HCT116 (cell line): ENCODE data around the gene EIF4A3. TPM values are rescaled to one million over a fixed set of nuclear protein-coding genes. Genes with fewer than 3 reads are reported as not detected.

Experiments used
- ATAC-seq: fragments of 200-7000 bp; cut with Tn5 transposase; 2 replicates; pipeline ENCODE4 v1.9.1; 2020; ENCODE audit warnings: mild to moderate bottlenecking, moderate library complexity
- BruUV-seq: library from RNA; stranded (reverse); fragments of 400-500 nt; replicated peaks from 2 replicates; lab custom pipeline; 2021; lab: Mats Ljungman, UMichigan
- CTCF ChIA-PET: fragments of 300-600 bp; sonication (Branson Sonifier 250); formaldehyde crosslinking; loops from one replicate; lab custom pipeline; 2021; ENCODE audit warnings: antibody characterized with exemption; lab: Charles Lee
- POLR2A ChIA-PET: fragments of 300-600, 350-600 bp; sonication (Branson Sonifier 250); formaldehyde crosslinking; loops from one replicate; lab custom pipeline; 2021; ENCODE audit warnings: antibody characterized with exemption; lab: Charles Lee
- RAD21 ChIA-PET, 2 experiments: fragments of 300-600 bp; sonication (Branson Sonifier 250); formaldehyde crosslinking; loops; one replicate each; lab custom pipeline; 2023; ENCODE audit warnings: low total read pairs in 2 of 2; ENCODE audit not compliant: uncharacterized antibody in 2 of 2, unreplicated experiment in 2 of 2, low non-redundant PET in 1 of 2; lab: Charles Lee
- DNase-seq: peaks from one replicate; pipeline ENCODE4 v3.0.0-alpha.2; 2010; ENCODE audit warnings: low read depth, low spot score
- H2AFZ ChIP-seq: fragments of 200-600 bp; shearing (Covaris generic), sonication (generic); 2 replicates; pipeline ENCODE4 v1.6.1; 2017; ENCODE audit warnings: low read depth, mixed run types, mixed read lengths, antibody characterized with exemption, low read length; ENCODE audit not compliant: poor library complexity, severe bottlenecking
- H3K27ac ChIP-seq: 2 replicates; pipeline ENCODE4 v1.5.1; 2012; ENCODE audit warnings: low read depth, low read length
- H3K27me3 ChIP-seq: fragments of 200-600 bp; sonication (generic); 2 replicates; pipeline ENCODE4 v1.6.1; 2016; ENCODE audit warnings: mixed run types, low read length, mixed read lengths; ENCODE audit not compliant: insufficient read depth
- H3K36me3 ChIP-seq, 2 experiments: fragments of 200-500 bp in 1 of 2; fragments of 200-600 bp in 1 of 2; sonication (Bioruptor generic) in 1 of 2; sonication (generic) in 1 of 2; 2 replicates each; pipeline versions ENCODE4 v1.5.1 to v1.6.1; 2014 to 2016; ENCODE audit warnings: low read length in 2 of 2, inconsistent platforms in 1 of 2, mixed read lengths in 1 of 2, mixed run types in 1 of 2; ENCODE audit not compliant: insufficient read depth in 2 of 2, control insufficient read depth in 1 of 2
- H3K4me1 ChIP-seq, 2 experiments: fragments of 200-600 bp in 1 of 2; sonication (generic) in 1 of 2; 2 replicates each; pipeline versions ENCODE4 v1.5.1 to v1.6.1; 2012 to 2017; ENCODE audit warnings: low read length in 2 of 2, inconsistent platforms in 1 of 2, mild to moderate bottlenecking in 1 of 2, mixed read lengths in 1 of 2, mixed run types in 1 of 2, moderate library complexity in 1 of 2; ENCODE audit not compliant: insufficient read depth in 2 of 2, control insufficient read depth in 1 of 2
- H3K4me2 ChIP-seq: fragments of 200-600 bp; sonication (generic); 2 replicates; pipeline ENCODE4 v1.6.1; 2017; ENCODE audit warnings: mixed run types, low read length, mixed read lengths
- H3K4me3 ChIP-seq, 2 experiments: fragments of 200-600 bp in 1 of 2; sonication (generic) in 1 of 2; replicated peaks in 1 of 2; 2 replicates each; pipeline ENCODE4 v1.5.1; 2011 to 2016; ENCODE audit warnings: low read length in 2 of 2, control low read depth in 1 of 2, low read depth in 1 of 2, mild to moderate bottlenecking in 1 of 2, mixed read lengths in 1 of 2, mixed run types in 1 of 2
- H3K79me2 ChIP-seq: fragments of 200-600 bp; sonication (generic); 2 replicates; pipeline ENCODE4 v1.6.1; 2017; ENCODE audit warnings: mild to moderate bottlenecking, mixed run types, low read length, moderate library complexity, mixed read lengths; ENCODE audit not compliant: insufficient read depth
- H3K9ac ChIP-seq: fragments of 200-600 bp; sonication (generic); 2 replicates; pipeline ENCODE4 v1.6.1; 2016; ENCODE audit warnings: low read length, mixed read lengths
- H3K9me2 ChIP-seq: fragments of 200-600 bp; sonication (generic), shearing (Covaris generic); 2 replicates; pipeline ENCODE4 v1.6.1; 2017; ENCODE audit warnings: mixed run types, mild to moderate bottlenecking, moderate library complexity; ENCODE audit not compliant: insufficient read depth
- H3K9me3 ChIP-seq, 2 experiments: fragments of 200-500 bp in 1 of 2; fragments of 200-600 bp in 1 of 2; sonication (Bioruptor generic) in 1 of 2; sonication (generic) in 1 of 2; 2 replicates each; pipeline ENCODE4 v1.6.1; 2014 to 2017; ENCODE audit warnings: low read length in 2 of 2, mixed read lengths in 2 of 2, inconsistent platforms in 1 of 2, low read depth in 1 of 2, mild to moderate bottlenecking in 1 of 2, mixed run types in 1 of 2, moderate library complexity in 1 of 2; ENCODE audit not compliant: control insufficient read depth in 1 of 2, insufficient read depth in 1 of 2
- H4K20me1 ChIP-seq: fragments of 200-600 bp; sonication (generic), shearing (Covaris generic); 2 replicates; pipeline ENCODE4 v1.6.1; 2017; ENCODE audit warnings: mixed run types, mild to moderate bottlenecking, moderate library complexity; ENCODE audit not compliant: insufficient read depth
- CBX3 ChIP-seq: IDR thresholded peaks from 2 replicates; pipeline ENCODE4 v1.6.1; 2012; ENCODE audit warnings: low read depth
- ELF1 ChIP-seq: IDR thresholded peaks from 2 replicates; pipeline ENCODE4 v1.6.1; 2012; ENCODE audit warnings: low read depth, borderline replicate concordance
- EZH2phosphoT487 ChIP-seq: fragments of 200-600 bp; IDR thresholded peaks from 2 replicates; pipeline ENCODE4 v1.6.1; 2018; ENCODE audit warnings: antibody characterized with exemption, borderline replicate concordance
- JUND ChIP-seq: IDR thresholded peaks from 2 replicates; pipeline ENCODE4 v1.6.1; 2012
- POLR2A ChIP-seq: IDR thresholded peaks from 2 replicates; pipeline ENCODE4 v1.7.0; 2011; ENCODE audit warnings: borderline replicate concordance; ENCODE audit not compliant: insufficient read depth, insufficient read length; ENCODE audit errors: extremely low read depth
- POLR2AphosphoS5 ChIP-seq: IDR thresholded peaks from 2 replicates; pipeline ENCODE4 v1.6.1; 2011; ENCODE audit warnings: mild to moderate bottlenecking, low read depth, low read length, moderate library complexity
- RAD21 ChIP-seq: IDR thresholded peaks from 2 replicates; pipeline ENCODE4 v1.6.1; 2012; ENCODE audit warnings: low read depth, mild to moderate bottlenecking
- SIN3A ChIP-seq: IDR thresholded peaks from 2 replicates; pipeline ENCODE4 v1.6.1; 2012; ENCODE audit warnings: low read depth
- SRF ChIP-seq: IDR thresholded peaks from 2 replicates; pipeline ENCODE4 v1.6.1; 2012; ENCODE audit warnings: low read depth
- TCF7L2 ChIP-seq: IDR thresholded peaks from 2 replicates; pipeline ENCODE4 v1.7.0; 2011; ENCODE audit warnings: borderline replicate concordance, inconsistent platforms; ENCODE audit not compliant: insufficient read depth, insufficient read length; ENCODE audit errors: extremely low read depth
- YY1 ChIP-seq: IDR thresholded peaks from 2 replicates; pipeline ENCODE4 v1.6.1; 2011; ENCODE audit warnings: low read length, low read depth, moderate library complexity, mild to moderate bottlenecking; ENCODE audit not compliant: insufficient replicate concordance; ENCODE audit errors: extremely low read depth
- ZFX ChIP-seq: fragments of 450-650 bp; IDR thresholded peaks from 2 replicates; pipeline ENCODE4 v1.6.1; 2017
- intact Hi-C: fragments of 100-400 bp; cut with micrococcal nuclease; formaldehyde crosslinking; loops from 2 replicates; pipeline ENCODE4 v1.10.0; 2022
- total RNA-seq: library from RNA; stranded (reverse); gene quantifications from one replicate; pipeline ENCODE4 v1.2.1, GENCODE V29; 2021; ENCODE audit not compliant: unreplicated experiment
- TF ChIP-seq, protein P1 (sequence below): IDR thresholded peaks from 2 replicates; pipeline ENCODE4 v1.6.1; 2012
- TF ChIP-seq, protein P2 (sequence below), 3 experiments: fragments of 200-600 bp in 1 of 3; sonication (generic) in 1 of 3; IDR thresholded peaks in 2 of 3; conservative IDR thresholded peaks in 1 of 3; 2 replicates each; pipeline ENCODE4 v1.5.1; 2012 to 2017; ENCODE audit warnings: low read depth in 2 of 3, low read length in 2 of 3, antibody characterized with exemption in 1 of 3, borderline replicate concordance in 1 of 3, control low read depth in 1 of 3, mild to moderate bottlenecking in 1 of 3, mixed read lengths in 1 of 3, mixed run types in 1 of 3, moderate library complexity in 1 of 3; ENCODE audit not compliant: insufficient read depth in 1 of 3

EIF4A3 gene
- total RNA-seq, 1 experiment from 2014 or later = 248 TPM

- Histone ChIP-seq H3K9me3 (no peaks in the 10 kb centered on the region), H3K79me2 (no peaks in the 10 kb centered on the region), H3K4me3 (no peak overlapping the region), H3K27ac (no peak overlapping the region), H3K27me3 (no peaks in the 10 kb centered on the region), H2AFZ (no peak overlapping the region), H3K9ac (no peak overlapping the region), H3K9me2 (no peaks in the 10 kb centered on the region), H3K36me3 (no peaks in the 10 kb centered on the region), H3K4me2 (no peak overlapping the region), H3K4me1 (peaks cover 0 to 9% of the 10 kb centered on the region in 2 experiments; a peak in 2 of 4 replicates), H4K20me1 (no peaks in the 10 kb centered on the region)
- TF ChIP-seq CBX3 (no peak), RAD21 (no peak), ELF1 (no peak), TCF7L2 (no peak), POLR2A (no peak), YY1 (no peak)
- TF ChIP-seq, protein P1, sequence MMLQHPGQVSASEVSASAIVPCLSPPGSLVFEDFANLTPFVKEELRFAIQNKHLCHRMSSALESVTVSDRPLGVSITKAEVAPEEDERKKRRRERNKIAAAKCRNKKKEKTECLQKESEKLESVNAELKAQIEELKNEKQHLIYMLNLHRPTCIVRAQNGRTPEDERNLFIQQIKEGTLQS = no peak
- BruUV-seq = no TSS peak
- no peak for ATAC-seq
- intact Hi-C loops = no loop called here
- no peak for DNase-seq
- ChIA-PET POLR2A (interaction anchor here (1.2 kb wide), 1 partner anchor 14 kb away, joined by 3 read pairs; the partner anchor contains the start of gene GAA), CTCF (interaction anchor here (0.6 to 4.6 kb wide), 2 partner anchors 14 to 298 kb away, joined by 4 to 42 read pairs; partner anchors contain the start of gene GAA), RAD21 (interaction anchor here in 1 of 2 experiments (0.5 kb wide), 1 partner anchor 103 kb away, joined by 3 read pairs; no protein-coding TSS in a partner anchor)
Observed at GRCh38 chr17:80087346-80088265, 59.3 kb downstream of the EIF4A3 start.

- H3K27me3 ChIP-seq = no peaks in the 10 kb centered on the region
- CTCF ChIA-PET = interaction anchor here (4.6 kb wide), 1 partner anchor 15 kb away, joined by 42 read pairs; the partner anchor contains the start of gene GAA
- no peak overlapping the region for H3K4me3 ChIP-seq
- H2AFZ ChIP-seq = no peak overlapping the region
- peaks cover 0 to 13% of the 10 kb centered on the region in 2 experiments; a peak in 2 of 4 replicates for H3K4me1 ChIP-seq
- intact Hi-C loops = no loop called here
- no peaks in the 10 kb centered on the region for H3K79me2 ChIP-seq
- H3K36me3 ChIP-seq = no peaks in the 10 kb centered on the region
- no TSS peak for BruUV-seq
- H3K9ac ChIP-seq = no peak overlapping the region
- POLR2A ChIA-PET = interaction anchor here (1.2 kb wide), 1 partner anchor 15 kb away, joined by 3 read pairs; the partner anchor contains the start of gene GAA
- no peaks in the 10 kb centered on the region for H3K9me2 ChIP-seq
- no peak overlapping the region for H3K4me2 ChIP-seq
- H3K27ac ChIP-seq = no peak overlapping the region
- no peak for DNase-seq
- ATAC-seq = no peak
- RAD21 ChIA-PET = interaction anchor here in 1 of 2 experiments (0.5 kb wide), 1 partner anchor 102 kb away, joined by 3 read pairs; no protein-coding TSS in a partner anchor
- H4K20me1 ChIP-seq = no peaks in the 10 kb centered on the region
- no peaks in the 10 kb centered on the region for H3K9me3 ChIP-seq
- TF ChIP-seq RAD21 (no peak), ELF1 (no peak), EZH2phosphoT487 (no peak), SIN3A (no peak), CBX3 (no peak), JUND (no peak), POLR2AphosphoS5 (no peak), SRF (no peak), ZFX (no peak)
- TF ChIP-seq, protein P2, sequence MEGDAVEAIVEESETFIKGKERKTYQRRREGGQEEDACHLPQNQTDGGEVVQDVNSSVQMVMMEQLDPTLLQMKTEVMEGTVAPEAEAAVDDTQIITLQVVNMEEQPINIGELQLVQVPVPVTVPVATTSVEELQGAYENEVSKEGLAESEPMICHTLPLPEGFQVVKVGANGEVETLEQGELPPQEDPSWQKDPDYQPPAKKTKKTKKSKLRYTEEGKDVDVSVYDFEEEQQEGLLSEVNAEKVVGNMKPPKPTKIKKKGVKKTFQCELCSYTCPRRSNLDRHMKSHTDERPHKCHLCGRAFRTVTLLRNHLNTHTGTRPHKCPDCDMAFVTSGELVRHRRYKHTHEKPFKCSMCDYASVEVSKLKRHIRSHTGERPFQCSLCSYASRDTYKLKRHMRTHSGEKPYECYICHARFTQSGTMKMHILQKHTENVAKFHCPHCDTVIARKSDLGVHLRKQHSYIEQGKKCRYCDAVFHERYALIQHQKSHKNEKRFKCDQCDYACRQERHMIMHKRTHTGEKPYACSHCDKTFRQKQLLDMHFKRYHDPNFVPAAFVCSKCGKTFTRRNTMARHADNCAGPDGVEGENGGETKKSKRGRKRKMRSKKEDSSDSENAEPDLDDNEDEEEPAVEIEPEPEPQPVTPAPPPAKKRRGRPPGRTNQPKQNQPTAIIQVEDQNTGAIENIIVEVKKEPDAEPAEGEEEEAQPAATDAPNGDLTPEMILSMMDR (IDR thresholded peaks at IDR 0.05 in 2 of 3, conservative IDR thresholded peaks at IDR 0.05 in 1 of 3; ENCODE audit: borderline replicate concordance in 1 of 3, insufficient read depth in 1 of 3, low read depth in 2 of 3, low read length in 2 of 3) = no peak
- TF ChIP-seq, protein P1 = no peak
Observed at GRCh38 chr17:80086616-80087015, 60.3 kb downstream of the EIF4A3 start.
